HG02870 (cell line): ENCODE results near the gene TIE1.

Source experiments
- ATAC-seq: cut with Tn5 transposase; IDR thresholded peaks from one replicate; pipeline ENCODE4 v1.9.1; 2021; ENCODE audit warnings: mild to moderate bottlenecking, moderate library complexity; ENCODE audit not compliant: unreplicated experiment

The TIE1 gene

GRCh38 chr1:43334453-43335205 is 33.8 kb downstream of the TIE1 start:
- ATAC-seq, result no peak

GRCh38 chr1:43337588-43337987 is 36.8 kb downstream of the TIE1 start, which contains the start of gene MPL:
TSS of gene MPL (plus strand) at chr1:43337818. CDS start at chr1:43337849, 31 bp downstream.
- no peak for ATAC-seq

GRCh38 chr1:43338001-43338400 is 37.2 kb downstream of the TIE1 start:
- no peak for ATAC-seq

- no peak for ATAC-seq
Measured at GRCh38 chr1:43339584-43340232, 38.9 kb downstream of the TIE1 start.

GRCh38 chr1:43340559-43340958 is 39.8 kb downstream of the TIE1 start:
- ATAC-seq, result no peak

- ATAC-seq, result no peak
Measured at GRCh38 chr1:43344267-43344850, 43.6 kb downstream of the TIE1 start.

GRCh38 chr1:43345120-43345519 is 44.3 kb downstream of the TIE1 start:
- ATAC-seq, result no peak

GRCh38 chr1:43346636-43347035 is 45.9 kb downstream of the TIE1 start:
- no peak for ATAC-seq

GRCh38 chr1:43348343-43348808 is 47.6 kb downstream of the TIE1 start:
- no peak for ATAC-seq

- no peak for ATAC-seq
Measured at GRCh38 chr1:43348809-43349593, 48.2 kb downstream of the TIE1 start.

- no peak for ATAC-seq
Measured at GRCh38 chr1:43349594-43350306, 49.0 kb downstream of the TIE1 start.

- ATAC-seq, result no peak
Measured at GRCh38 chr1:43350976-43351375, 50.2 kb downstream of the TIE1 start.

GRCh38 chr1:43351421-43352350 is 50.9 kb downstream of the TIE1 start:
- ATAC-seq, result no peak

- ATAC-seq, result no peak
Measured at GRCh38 chr1:43352351-43352705, 51.5 kb downstream of the TIE1 start.

GRCh38 chr1:43352881-43353280 is 52.1 kb downstream of the TIE1 start:
- ATAC-seq, result no peak

- no peak for ATAC-seq
Measured at GRCh38 chr1:43354471-43354870, 53.7 kb downstream of the TIE1 start.

- no peak for ATAC-seq
Measured at GRCh38 chr1:43354936-43355335, 54.2 kb downstream of the TIE1 start.

GRCh38 chr1:43357251-43357650 is 56.5 kb downstream of the TIE1 start:
- ATAC-seq, result no peak

- no peak for ATAC-seq
Measured at GRCh38 chr1:43358121-43358745, 57.5 kb downstream of the TIE1 start.
